AG04450 (cell line): ENCODE data around the gene MAP3K7. TPM values are rescaled to one million over a fixed set of nuclear protein-coding genes. Genes with fewer than 3 reads are reported as not detected.

Experiments used
- CTCF ChIA-PET: fragments of 300-600, 350-600 bp; formaldehyde crosslinking; extraction: SDS; loops from one replicate; lab custom pipeline; 2022; ENCODE audit warnings: antibody characterized with exemption, inconsistent platforms; lab: Charles Lee
- POLR2A ChIA-PET: fragments of 350-600 bp; formaldehyde crosslinking; extraction: SDS; loops from one replicate; lab custom pipeline; 2021; ENCODE audit warnings: antibody characterized with exemption, inconsistent platforms; lab: Yijun Ruan, JAX
- DNase-seq: peaks from one replicate; pipeline ENCODE4 v3.0.0-alpha.2; 2011; ENCODE audit warnings: low read depth, low spot score
- H3K27ac ChIP-seq: one replicate; pipeline ENCODE4 v1.5.1; 2012; ENCODE audit warnings: low read depth, low read length, control low read depth
- H3K27me3 ChIP-seq: one replicate; pipeline ENCODE4 v1.6.0; 2012; ENCODE audit warnings: low read length; ENCODE audit not compliant: control insufficient read depth, insufficient read depth
- H3K4me3 ChIP-seq: 2 replicates; pipeline ENCODE4 v1.5.1; 2011; ENCODE audit warnings: mild to moderate bottlenecking, low read depth, low read length, control low read depth
- H3K9me3 ChIP-seq: 2 replicates; pipeline ENCODE4 v1.5.1; 2012; ENCODE audit warnings: low read length; ENCODE audit not compliant: control insufficient read depth, insufficient read depth
- CTCF ChIP-seq: IDR thresholded peaks from 2 replicates; pipeline ENCODE4 v1.5.1; 2011; ENCODE audit warnings: low read depth, low read length, control low read depth, inconsistent platforms
- polyA plus RNA-seq: library from polyadenylated mRNA; depleted of rRNA; stranded (reverse); fragments of >200 nt; gene quantifications from 2 replicates; pipeline ENCODE4 v1.2.3, GENCODE V29; 2011

Gene MAP3K7
- polyA plus RNA-seq, 1 experiment = 52.4 TPM

- POLR2A ChIA-PET = no interaction called here
- H3K9me3 ChIP-seq = no peaks in the 10 kb centered on the region
- no peak overlapping the region for H3K4me3 ChIP-seq
- CTCF ChIA-PET = no interaction called here
- no peak for TF ChIP-seq CTCF
- DNase-seq = no peak
- no peaks in the 10 kb centered on the region for H3K27me3 ChIP-seq
- H3K27ac ChIP-seq = no peak overlapping the region
Observed at GRCh38 chr6:90544081-90544480, 42.8 kb downstream of the MAP3K7 start.

GRCh38 chr6:90541221-90541620, 45.7 kb downstream of the MAP3K7 start:
- Histone ChIP-seq H3K4me3 (no peak overlapping the region), H3K27ac (no peak overlapping the region), H3K9me3 (no peaks in the 10 kb centered on the region), H3K27me3 (no peaks in the 10 kb centered on the region)
- ChIA-PET POLR2A (no interaction called here), CTCF (no interaction called here)
- no peak for DNase-seq
- no peak for TF ChIP-seq CTCF

GRCh38 chr6:90538278-90539046, 48.4 kb downstream of the MAP3K7 start:
- POLR2A ChIA-PET = no interaction called here
- no peaks in the 10 kb centered on the region for H3K9me3 ChIP-seq

GRCh38 chr6:90537723-90538258, 49.1 kb downstream of the MAP3K7 start:
- Histone ChIP-seq H3K27me3 (no peaks in the 10 kb centered on the region), H3K9me3 (no peaks in the 10 kb centered on the region), H3K27ac (no peak overlapping the region), H3K4me3 (no peak overlapping the region)
- ChIA-PET CTCF (no interaction called here), POLR2A (no interaction called here)
- no peak for TF ChIP-seq CTCF
- no peak for DNase-seq

More at GRCh38 chr6:90538278-90539046, 48.4 kb downstream of the MAP3K7 start:
- Histone ChIP-seq H3K4me3 (no peak overlapping the region), H3K27ac (no peak overlapping the region), H3K27me3 (no peaks in the 10 kb centered on the region)
- CTCF ChIA-PET = no interaction called here
- DNase-seq = no peak
- no peak for TF ChIP-seq CTCF

- Histone ChIP-seq H3K27me3 (no peaks in the 10 kb centered on the region), H3K27ac (no peak overlapping the region), H3K9me3 (no peaks in the 10 kb centered on the region), H3K4me3 (no peak overlapping the region)
- POLR2A ChIA-PET = no interaction called here
- CTCF ChIA-PET = no interaction called here
- no peak for DNase-seq
- TF ChIP-seq CTCF = no peak
Observed at GRCh38 chr6:90537027-90537426, 49.8 kb downstream of the MAP3K7 start.
